Gastrocnemius medialis (tissue), 4 donors: ENCODE data around the gene PLP2. TPM values are rescaled to one million over a fixed set of nuclear protein-coding genes. Genes with fewer than 3 reads are reported as not detected.

Experiments used
- ATAC-seq, 2 donors: fragments of 150-250 bp; one replicate each; pipeline ENCODE4 v1.9.1; 2016
- DNase-seq, 2 donors: peaks; one replicate each; pipeline ENCODE4 v3.0.0-alpha.2; 2019
- H3K27ac ChIP-seq, 4 donors: fragments of 200-600 bp; sonication (generic); 1 replicate in 1 of 4; 2 replicates in 3 of 4; pipeline ENCODE4 v1.5.1; 2016 to 2018; ENCODE audit warnings: mild to moderate bottlenecking in 2 of 4, moderate library complexity in 1 of 4
- H3K27me3 ChIP-seq, 3 donors: fragments of 200-600 bp; sonication (generic) in 2 of 3; 1 replicate in 1 of 3; 2 replicates in 2 of 3; pipeline versions ENCODE4 v1.5.1 to v1.6.0; 2016 to 2019; ENCODE audit warnings: mild to moderate bottlenecking in 1 of 3, moderate library complexity in 1 of 3
- H3K36me3 ChIP-seq, 2 donors: fragments of 200-600 bp; sonication (generic) in 1 of 2; one replicate each; pipeline ENCODE4 v1.5.1; 2017 to 2018
- H3K4me1 ChIP-seq, 2 donors: fragments of 200-600 bp; sonication (generic) in 1 of 2; one replicate each; pipeline ENCODE4 v1.5.1; 2016 to 2017; ENCODE audit warnings: mild to moderate bottlenecking in 2 of 2
- H3K4me3 ChIP-seq, 4 donors: fragments of 200-600 bp; sonication (generic) in 3 of 4; 1 replicate in 1 of 4; 2 replicates in 3 of 4; pipeline ENCODE4 v1.5.1; 2016 to 2019; ENCODE audit warnings: mild to moderate bottlenecking in 2 of 4
- H3K9me3 ChIP-seq, 3 donors: fragments of 200-600 bp; sonication (generic) in 2 of 3; 1 replicate in 1 of 3; 2 replicates in 2 of 3; pipeline ENCODE4 v1.5.1; 2016 to 2019
- CTCF ChIP-seq, 5 experiments: fragments of 450-650 bp in 3 of 5; fragments of 200-600 bp in 2 of 5; sonication (generic) in 2 of 5; IDR thresholded peaks in 4 of 5; conservative IDR thresholded peaks in 1 of 5; 1 replicate in 4 of 5; 2 replicates in 1 of 5; pipeline ENCODE4 v1.5.1; 2016 to 2019; ENCODE audit warnings: antibody characterized with exemption in 5 of 5, mild to moderate bottlenecking in 3 of 5, moderate library complexity in 3 of 5
- POLR2A ChIP-seq, 2 donors: fragments of 450-650 bp; IDR thresholded peaks; one replicate each; pipeline ENCODE4 v1.6.1; 2017; ENCODE audit warnings: antibody characterized with exemption in 2 of 2, mild to moderate bottlenecking in 2 of 2, moderate library complexity in 2 of 2
- in situ Hi-C, 4 donors: fragments of 200-750 bp; cut with MboI; loops; one replicate each; pipeline versions ENCODE4 v1.15.0 to v1.8.0; 2017; ENCODE audit warnings: low sequenced_read_pairs in 4 of 4
- intact Hi-C: fragments of 100-400 bp; cut with DNase I; formaldehyde crosslinking; loops from one replicate; pipeline ENCODE4 v1.15.1; 2023; ENCODE audit warnings: low total_unique reads
- total RNA-seq, 4 donors: library from RNA; depleted of rRNA; stranded (reverse); fragments of >200 nt; gene quantifications; one replicate each; pipeline versions ENCODE4 v1.1.0 to v1.2.3, GENCODE V29; 2016

Gene PLP2
- total RNA-seq, 4 donors from 2014 or later: 12.8 to 53.5 (median 32.5) TPM

- Histone ChIP-seq H3K27ac (no peak overlapping the region), H3K4me1 (no peaks in the 10 kb centered on the region), H3K27me3 (no peaks in the 10 kb centered on the region), H3K9me3 (no peaks in the 10 kb centered on the region), H3K36me3 (no peaks in the 10 kb centered on the region), H3K4me3 (no peak overlapping the region)
- DNase-seq (no peak), ATAC-seq (no peak)
- intact Hi-C loops: loop anchor here (2.0 kb wide), 1 partner anchor 63 kb away; no protein-coding TSS in a partner anchor
- no peak for TF ChIP-seq CTCF (IDR thresholded peaks at IDR 0.05 in 4 of 5, conservative IDR thresholded peaks at IDR 0.05 in 1 of 5)
- TF ChIP-seq POLR2A (IDR thresholded peaks at IDR 0.05): no peak
- in situ Hi-C loops: no loop called here
Measured at GRCh38 chrX:49212209-49212608, 40.5 kb downstream of the PLP2 start.

- no peaks in the 10 kb centered on the region for H3K4me1 ChIP-seq
- no peak for TF ChIP-seq POLR2A (IDR thresholded peaks at IDR 0.05)
- TF ChIP-seq CTCF (IDR thresholded peaks at IDR 0.05 in 4 of 5, conservative IDR thresholded peaks at IDR 0.05 in 1 of 5): no peak
- ATAC-seq (no peak), DNase-seq (no peak)
- in situ Hi-C loops (no loop called here), intact Hi-C loops (loop anchor here (2.0 kb wide), 1 partner anchor 64 kb away; no protein-coding TSS in a partner anchor)
- H3K36me3 ChIP-seq: no peaks in the 10 kb centered on the region
- no peaks in the 10 kb centered on the region for H3K27me3 ChIP-seq
- H3K9me3 ChIP-seq: no peaks in the 10 kb centered on the region
- H3K27ac ChIP-seq: no peak overlapping the region
- no peak overlapping the region for H3K4me3 ChIP-seq
Measured at GRCh38 chrX:49212861-49213260, 41.2 kb downstream of the PLP2 start.

DNA sequence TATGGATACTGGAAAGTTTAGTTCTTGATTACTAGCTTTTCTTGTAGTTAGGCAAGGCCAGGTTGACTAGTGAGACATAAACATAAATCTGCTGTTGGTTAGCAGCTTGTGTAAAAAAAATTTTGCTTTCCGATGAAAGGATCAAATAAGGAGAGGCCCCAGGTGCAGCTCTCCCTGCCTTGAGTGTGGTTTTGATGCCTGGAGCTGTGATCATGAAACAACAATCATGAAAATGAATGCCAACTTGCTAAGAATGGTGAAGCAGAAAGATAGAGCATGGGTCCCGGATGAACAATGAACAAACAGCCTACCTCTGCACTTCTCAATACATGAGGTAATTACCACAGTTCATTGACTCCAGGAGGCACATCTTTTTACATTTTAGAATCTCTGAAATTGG, 42.7 kb downstream of the PLP2 start:
- Histone ChIP-seq H3K27ac (no peak overlapping the region), H3K4me3 (no peak overlapping the region), H3K4me1 (no peaks in the 10 kb centered on the region), H3K9me3 (no peaks in the 10 kb centered on the region), H3K27me3 (no peaks in the 10 kb centered on the region), H3K36me3 (no peaks in the 10 kb centered on the region)
- in situ Hi-C loops: no loop called here
- DNase-seq (no peak), ATAC-seq (no peak)
- intact Hi-C loops: no loop called here
- TF ChIP-seq POLR2A (IDR thresholded peaks at IDR 0.05) (no peak), CTCF (IDR thresholded peaks at IDR 0.05 in 4 of 5, conservative IDR thresholded peaks at IDR 0.05 in 1 of 5) (no peak)

DNA sequence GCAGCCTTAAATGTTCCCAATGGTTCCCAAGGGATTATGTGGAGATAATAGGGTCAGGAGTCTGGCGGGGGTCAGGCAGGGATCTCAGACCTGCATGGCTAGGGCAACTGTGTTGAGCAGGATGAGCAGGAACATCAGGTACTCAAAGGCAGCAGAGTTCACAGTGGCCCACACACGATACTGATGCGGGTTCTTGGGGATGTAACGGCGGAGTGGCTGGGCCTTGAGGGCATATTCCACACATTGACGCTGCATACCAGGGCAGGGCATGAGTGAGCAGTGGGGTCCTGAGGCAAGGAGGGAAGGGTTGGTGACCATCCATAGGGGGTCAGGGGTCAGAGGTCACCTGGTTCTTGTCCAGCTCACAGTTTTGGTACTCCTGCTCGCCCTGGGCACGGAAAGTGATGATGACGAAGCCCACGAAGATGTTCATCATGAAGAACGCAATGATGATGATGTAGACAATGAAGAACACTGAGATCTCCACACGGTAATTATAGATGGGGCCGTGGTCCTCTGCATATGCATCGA, 43.4 kb downstream of the PLP2 start:
- no peaks in the 10 kb centered on the region for H3K9me3 ChIP-seq
- DNase-seq (no peak), ATAC-seq (no peak)
- H3K4me1 ChIP-seq: no peaks in the 10 kb centered on the region
- TF ChIP-seq POLR2A (IDR thresholded peaks at IDR 0.05): no peak
- TF ChIP-seq CTCF (IDR thresholded peaks at IDR 0.05 in 4 of 5, conservative IDR thresholded peaks at IDR 0.05 in 1 of 5): no peak
- intact Hi-C loops (no loop called here), in situ Hi-C loops (no loop called here)
- no peaks in the 10 kb centered on the region for H3K36me3 ChIP-seq
- H3K27ac ChIP-seq: no peak overlapping the region
- H3K27me3 ChIP-seq: no peaks in the 10 kb centered on the region
- H3K4me3 ChIP-seq: no peak overlapping the region

GRCh38 chrX:49220100-49220499, 48.4 kb downstream of the PLP2 start:
- no peak for ATAC-seq
- TF ChIP-seq CTCF (IDR thresholded peaks at IDR 0.05 in 4 of 5, conservative IDR thresholded peaks at IDR 0.05 in 1 of 5) (no peak), POLR2A (IDR thresholded peaks at IDR 0.05) (no peak)
- H3K36me3 ChIP-seq: no peaks in the 10 kb centered on the region
- no peak overlapping the region for H3K27ac ChIP-seq
- no peak for DNase-seq
- intact Hi-C loops: no loop called here
- H3K4me1 ChIP-seq: no peaks in the 10 kb centered on the region
- no peak overlapping the region for H3K4me3 ChIP-seq
- no peaks in the 10 kb centered on the region for H3K9me3 ChIP-seq
- in situ Hi-C loops: no loop called here
- no peaks in the 10 kb centered on the region for H3K27me3 ChIP-seq
